IPS DF 6.9 (cell line): ENCODE data around the gene NOS1.

Experiments
- DNase-seq: peaks from one replicate; pipeline ENCODE4 v3.0.0-alpha.2; 2013; ENCODE audit warnings: low read depth, low spot score
- H3K27ac ChIP-seq: one replicate; pipeline ENCODE4 v1.5.1; 2013; ENCODE audit warnings: low read length, control low read depth
- H3K27me3 ChIP-seq: 2 replicates; pipeline ENCODE4 v1.6.1; 2013; ENCODE audit warnings: mild to moderate bottlenecking, low read length; ENCODE audit not compliant: control insufficient read depth, insufficient read depth
- H3K36me3 ChIP-seq: 2 replicates; pipeline ENCODE4 v1.6.1; 2013; ENCODE audit warnings: low read length; ENCODE audit not compliant: control insufficient read depth, insufficient read depth
- H3K4me1 ChIP-seq: 2 replicates; pipeline ENCODE4 v1.6.1; 2013; ENCODE audit warnings: low read length; ENCODE audit not compliant: control insufficient read depth, insufficient read depth
- H3K4me3 ChIP-seq: 2 replicates; pipeline ENCODE4 v1.5.1; 2013; ENCODE audit warnings: mild to moderate bottlenecking, low read length
- H3K9me3 ChIP-seq: 2 replicates; pipeline ENCODE4 v1.6.1; 2013; ENCODE audit warnings: low read length, inconsistent platforms; ENCODE audit not compliant: control insufficient read depth, insufficient read depth
- WGBS: extraction: QIAGEN DNeasy Blood & Tissue Kit; methylation state at CpG from one replicate; pipeline ENCODE4 v1.1.7; 2013; ENCODE audit warnings: mixed read lengths, missing lambda C conversion rate; ENCODE audit not compliant: insufficient read length, insufficient coverage; 5-methylcytosine and 5-hydroxymethylcytosine counted together

The NOS1 gene

GRCh38 chr12:117350140-117350539, 11.3 kb downstream of the NOS1 start:
- no CpG with 5 or more reads among the region's 4 CpGs for WGBS
- no peaks in the 10 kb centered on the region for H3K27me3 ChIP-seq
- H3K4me3 ChIP-seq, result no peak overlapping the region
- no peaks in the 10 kb centered on the region for H3K36me3 ChIP-seq
- no peak overlapping the region for H3K27ac ChIP-seq
- no peaks in the 10 kb centered on the region for H3K9me3 ChIP-seq
- H3K4me1 ChIP-seq, result peaks cover 2% of the 10 kb centered on the region; the same call in 1 of the 2 replicates
- no peak for DNase-seq

GRCh38 chr12:117347588-117347987, 13.8 kb downstream of the NOS1 start:
- Histone ChIP-seq H3K36me3 (no peaks in the 10 kb centered on the region), H3K27ac (no peak overlapping the region), H3K27me3 (no peaks in the 10 kb centered on the region), H3K9me3 (no peaks in the 10 kb centered on the region), H3K4me3 (no peak overlapping the region), H3K4me1 (peaks cover 2% of the 10 kb centered on the region; the same call in 1 of the 2 replicates)
- no peak for DNase-seq
- WGBS, result no CpG with 5 or more reads among the region's 4 CpGs

- no peak for DNase-seq
- H3K9me3 ChIP-seq, result no peaks in the 10 kb centered on the region
- no peaks in the 10 kb centered on the region for H3K27me3 ChIP-seq
- peaks cover 2% of the 10 kb centered on the region; the same call in 1 of the 2 replicates for H3K4me1 ChIP-seq
- WGBS, result no CpG with 5 or more reads among the region's 5 CpGs
- H3K27ac ChIP-seq, result no peak overlapping the region
- no peaks in the 10 kb centered on the region for H3K36me3 ChIP-seq
- no peak overlapping the region for H3K4me3 ChIP-seq
Measured at GRCh38 chr12:117344716-117345115, 16.7 kb downstream of the NOS1 start.

- H3K27ac ChIP-seq, result no peak overlapping the region
- no CpG with 5 or more reads among the region's 1 CpG for WGBS
Measured at GRCh38 chr12:117343849-117344248, 17.6 kb downstream of the NOS1 start.

GRCh38 chr12:117343296-117343695, 18.1 kb downstream of the NOS1 start:
- no CpG with 5 or more reads among the region's 4 CpGs for whole genome bisulfite sequencing
- Histone ChIP-seq H3K36me3 (no peaks in the 10 kb centered on the region), H3K4me1 (peaks cover 2% of the 10 kb centered on the region; the same call in 1 of the 2 replicates), H3K4me3 (no peak overlapping the region), H3K9me3 (no peaks in the 10 kb centered on the region), H3K27me3 (no peaks in the 10 kb centered on the region), H3K27ac (no peak overlapping the region)
- no peak for DNase-seq

More at GRCh38 chr12:117343849-117344248, 17.6 kb downstream of the NOS1 start:
- no peaks in the 10 kb centered on the region for H3K9me3 ChIP-seq
- DNase-seq, result no peak
- no peak overlapping the region for H3K4me3 ChIP-seq
- H3K36me3 ChIP-seq, result no peaks in the 10 kb centered on the region
- H3K27me3 ChIP-seq, result no peaks in the 10 kb centered on the region
- H3K4me1 ChIP-seq, result peaks cover 2% of the 10 kb centered on the region; the same call in 1 of the 2 replicates

GRCh38 chr12:117342682-117343081, 18.7 kb downstream of the NOS1 start:
- no peak overlapping the region for H3K27ac ChIP-seq
- no peak for DNase-seq
- no peaks in the 10 kb centered on the region for H3K9me3 ChIP-seq
- H3K36me3 ChIP-seq, result no peaks in the 10 kb centered on the region
- 100% methylated on average over 1 of the region's 2 CpGs for WGBS
- no peaks in the 10 kb centered on the region for H3K27me3 ChIP-seq
- no peak overlapping the region for H3K4me3 ChIP-seq
- H3K4me1 ChIP-seq, result peaks cover 2% of the 10 kb centered on the region; the same call in 1 of the 2 replicates

- Histone ChIP-seq H3K4me1 (no peaks in the 10 kb centered on the region), H3K9me3 (no peaks in the 10 kb centered on the region), H3K27me3 (no peaks in the 10 kb centered on the region), H3K27ac (no peak overlapping the region), H3K36me3 (no peaks in the 10 kb centered on the region), H3K4me3 (no peak overlapping the region)
- WGBS, result no CpG with 5 or more reads among the region's 4 CpGs
- no peak for DNase-seq
Measured at GRCh38 chr12:117342247-117342646, 19.2 kb downstream of the NOS1 start.

- Histone ChIP-seq H3K4me3 (no peak overlapping the region), H3K27me3 (no peaks in the 10 kb centered on the region), H3K9me3 (no peaks in the 10 kb centered on the region), H3K36me3 (no peaks in the 10 kb centered on the region), H3K4me1 (no peaks in the 10 kb centered on the region; the same call in 1 of the 2 replicates), H3K27ac (no peak overlapping the region)
- DNase-seq, result no peak
- WGBS, result no CpG with 5 or more reads among the region's 4 CpGs
Measured at GRCh38 chr12:117339104-117339503, 22.3 kb downstream of the NOS1 start.

GRCh38 chr12:117334855-117335587, 26.4 kb downstream of the NOS1 start:
- Histone ChIP-seq H3K36me3 (no peaks in the 10 kb centered on the region), H3K4me1 (no peaks in the 10 kb centered on the region; the same call in 1 of the 2 replicates), H3K4me3 (no peak overlapping the region), H3K9me3 (no peaks in the 10 kb centered on the region), H3K27ac (no peak overlapping the region), H3K27me3 (no peaks in the 10 kb centered on the region)
- WGBS, result no CpG with 5 or more reads among the region's 21 CpGs
- no peak for DNase-seq

GRCh38 chr12:117334051-117334450, 27.4 kb downstream of the NOS1 start:
- no peak overlapping the region for H3K27ac ChIP-seq
- H3K36me3 ChIP-seq, result no peaks in the 10 kb centered on the region
- no peaks in the 10 kb centered on the region for H3K27me3 ChIP-seq
- no peaks in the 10 kb centered on the region for H3K9me3 ChIP-seq
- no CpG with 5 or more reads among the region's 3 CpGs for WGBS
- no peaks in the 10 kb centered on the region; the same call in 1 of the 2 replicates for H3K4me1 ChIP-seq
- no peak for DNase-seq
- no peak overlapping the region for H3K4me3 ChIP-seq
